Measurements from ENCODE around the gene GCSAML.
"Not testable (repeated sequence)": the region's sequence is repeated elsewhere in the genome, so short reads cannot be mapped to it uniquely, and the experiment has no call there.

The GCSAML gene

DNA sequence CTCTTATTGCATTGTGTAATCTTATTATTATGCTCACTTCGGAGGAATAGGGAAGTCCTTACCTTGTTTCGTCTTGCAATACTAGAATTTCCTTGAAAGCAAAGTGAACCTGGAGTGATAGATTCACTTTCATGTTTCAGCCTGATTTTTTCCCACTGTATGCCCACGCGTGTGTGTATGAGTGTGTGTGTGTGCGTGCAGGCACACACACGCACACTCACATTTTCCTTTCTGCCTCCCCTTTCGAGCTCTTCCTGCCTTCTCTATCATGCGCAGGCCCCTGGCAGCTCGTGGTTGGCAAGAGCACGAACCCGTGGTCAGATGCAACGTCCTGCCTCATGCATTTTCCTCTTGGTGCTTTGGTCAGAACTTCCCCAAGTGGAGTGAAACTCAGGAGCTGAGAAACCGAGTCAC is at the start of gene GCSAML:
Gene GCSAML, plus strand, starts transcription at position 366 of the 414 bp plus-strand sequence. CDS start 58 bp downstream, outside the sequence.
- DNase-seq (ENCODE audit: low spot score): no peak

DNA sequence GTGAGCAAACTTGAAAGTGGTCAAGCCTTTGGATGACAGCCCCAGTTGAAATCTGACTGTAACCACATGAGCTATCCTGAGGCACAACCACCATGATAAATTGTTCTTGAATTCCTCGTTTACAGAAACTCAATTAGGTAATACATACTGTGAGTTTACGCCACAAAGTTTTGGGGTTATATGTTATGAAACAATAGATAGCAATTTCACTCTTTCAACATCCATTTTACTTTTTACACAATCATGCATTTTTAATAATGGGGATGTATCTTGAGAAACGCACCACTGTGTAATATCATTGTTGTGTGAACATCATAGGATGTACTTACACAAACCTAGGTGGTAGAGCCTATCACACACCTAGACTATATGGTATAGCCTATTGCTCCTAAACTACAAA is 48.1 kb upstream of the GCSAML start:
- no peak for DNase-seq (ENCODE audit: low spot score)

DNA sequence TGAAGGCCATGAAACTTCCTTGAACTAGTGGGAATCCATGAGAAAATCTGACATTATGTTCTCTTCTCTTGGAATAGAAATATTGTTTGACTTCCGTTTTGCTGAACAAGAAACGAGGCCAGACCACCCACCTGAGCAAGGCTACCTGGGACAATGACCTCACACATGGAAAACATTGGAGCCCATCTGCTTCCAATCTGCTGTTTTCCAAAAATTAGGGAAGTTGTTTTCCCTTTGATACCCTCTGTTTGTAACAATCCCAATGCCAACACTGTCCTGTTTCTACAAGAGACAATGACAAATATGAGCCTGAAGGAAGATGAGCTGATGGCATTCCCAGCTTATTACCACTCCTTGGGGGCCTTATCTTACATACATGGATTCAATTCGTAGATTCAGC is 42.1 kb upstream of the GCSAML start:
- no peak for DNase-seq (ENCODE audit: low spot score)

DNA sequence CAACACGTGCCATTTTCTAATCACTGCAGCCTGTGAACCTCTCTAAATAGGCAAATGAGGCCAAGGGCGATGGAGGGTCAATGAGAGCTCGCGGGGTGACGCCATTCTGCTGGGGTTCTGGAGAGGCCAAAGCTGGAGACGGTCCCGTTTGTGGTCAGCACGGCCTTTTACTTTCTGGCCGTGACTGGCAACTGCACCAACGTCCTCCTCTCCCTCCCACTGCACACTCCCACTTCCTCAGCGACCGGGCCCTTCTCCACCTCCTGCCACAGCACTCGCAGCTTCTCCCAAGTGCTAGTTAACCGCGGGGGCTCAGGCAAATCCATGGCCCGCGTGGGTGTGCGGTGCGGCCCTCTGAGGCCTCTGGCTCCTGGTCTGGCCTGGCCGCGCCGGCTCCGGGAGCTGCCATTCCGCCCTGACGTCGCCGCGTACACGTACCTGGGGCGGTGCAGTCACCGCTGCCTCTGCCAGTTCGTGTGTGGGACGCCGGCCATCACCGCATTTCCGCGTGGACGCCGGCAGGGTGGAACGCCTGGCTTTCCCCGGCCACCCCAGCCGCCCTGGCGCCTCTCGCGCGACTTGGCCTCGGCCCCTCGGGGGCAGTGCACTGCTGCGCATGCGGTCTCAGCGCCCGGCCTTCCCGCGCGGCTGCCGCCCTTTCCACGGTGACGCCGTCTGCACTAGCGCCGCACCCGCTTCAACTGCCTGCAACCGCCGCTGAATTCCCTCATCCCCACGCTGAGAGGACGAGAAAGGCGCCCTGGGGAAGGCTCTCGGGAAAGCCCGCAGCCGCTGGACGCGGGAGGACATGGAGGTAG is 30.9 kb upstream of the GCSAML start:
- no peak for DNase-seq (ENCODE audit: low spot score)

DNA sequence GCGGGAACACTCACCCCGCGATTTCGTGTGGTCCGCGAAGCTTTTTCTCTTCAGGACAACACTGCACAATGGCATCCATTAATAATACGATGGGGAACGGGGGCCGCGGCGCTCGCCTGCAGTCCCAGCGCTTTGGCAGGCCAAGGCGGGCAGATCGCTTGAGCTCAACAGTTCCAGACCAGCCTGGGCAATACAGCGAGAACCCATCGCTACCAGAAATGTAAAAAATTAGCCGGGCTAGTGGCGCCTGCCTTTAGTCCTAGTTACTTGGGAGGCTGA is 30.4 kb upstream of the GCSAML start:
- no peak for DNase-seq (ENCODE audit: low spot score)

DNA sequence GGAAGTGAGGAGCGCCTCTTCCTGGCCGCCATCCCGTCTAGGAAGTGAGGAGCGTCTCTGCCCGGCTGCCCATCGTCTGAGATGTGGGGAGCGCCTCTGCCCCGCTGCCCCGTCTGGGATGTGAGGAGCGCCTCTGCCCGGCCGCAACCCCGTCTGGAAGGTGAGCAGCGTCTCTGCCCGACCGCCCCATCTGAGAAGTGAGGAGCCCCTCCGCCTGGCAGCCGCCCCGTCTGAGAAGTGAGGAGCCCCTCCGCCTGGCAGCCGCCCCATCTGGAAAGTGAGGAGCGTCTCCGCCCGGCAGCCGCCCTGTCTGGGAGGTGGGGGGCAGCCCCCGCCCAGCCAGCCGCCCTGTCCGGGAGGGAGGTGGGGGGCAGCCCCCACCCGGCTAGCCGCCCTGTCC is 27.0 kb upstream of the GCSAML start:
- not testable (repeated sequence) for DNase-seq (ENCODE audit: low spot score)

DNA sequence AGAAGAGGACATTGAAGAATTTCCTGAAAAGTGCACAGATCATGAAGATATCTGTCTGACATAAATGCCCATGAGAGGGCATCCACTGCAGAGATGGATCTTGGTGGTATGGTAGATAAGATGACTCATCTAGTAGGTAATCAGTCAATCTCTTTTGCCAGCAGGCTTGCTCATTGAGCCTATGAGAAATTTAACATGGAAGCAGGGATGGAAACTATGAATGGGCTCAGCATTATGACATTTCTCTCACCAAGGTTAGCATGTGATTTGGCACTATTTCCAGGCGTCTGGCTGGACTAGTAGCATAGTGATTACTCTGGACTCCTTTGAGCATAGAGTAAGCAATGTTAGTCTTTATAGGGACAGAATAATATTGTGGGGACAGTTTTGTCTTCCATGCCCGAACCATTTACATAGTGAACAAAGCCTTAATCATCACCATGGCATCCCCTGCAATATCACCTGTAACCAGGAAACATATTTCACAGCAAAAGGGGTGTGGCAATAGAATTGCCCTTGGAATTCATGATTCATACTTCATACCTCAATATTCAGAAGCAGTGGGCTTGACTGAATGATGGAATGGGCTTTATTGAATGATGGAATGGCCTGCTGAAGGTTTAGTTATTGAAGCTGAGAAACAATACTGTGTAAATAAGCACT is 20.0 kb upstream of the GCSAML start:
- no peak for DNase-seq (ENCODE audit: low spot score)

DNA sequence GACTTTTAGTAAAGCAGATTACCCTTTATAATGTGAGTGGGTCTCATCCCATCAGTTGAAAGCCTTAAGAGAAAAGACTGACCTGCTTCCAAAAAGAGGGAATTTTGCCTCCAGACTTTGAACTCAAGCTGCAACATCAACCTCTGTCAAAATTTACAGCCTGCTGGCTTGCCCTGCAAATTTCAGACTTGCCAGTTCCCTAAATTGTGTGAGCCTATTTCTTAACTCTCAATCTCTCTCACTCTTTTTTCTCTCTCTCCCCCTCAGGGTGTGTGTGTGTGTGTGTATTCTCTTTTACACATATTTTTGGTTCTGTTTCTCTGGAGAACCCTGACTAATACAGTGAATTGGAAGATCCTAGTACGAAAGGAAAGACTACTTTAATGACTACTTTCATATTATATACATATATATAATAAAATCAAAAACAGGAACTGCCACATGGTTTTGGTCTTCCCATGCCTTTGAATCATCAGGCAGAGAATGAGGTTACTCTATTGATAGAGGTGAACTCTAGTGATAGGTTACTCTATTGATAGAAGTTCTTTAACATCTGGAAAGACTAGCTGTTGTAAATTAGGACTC is 19.1 kb upstream of the GCSAML start:
- no peak for DNase-seq (ENCODE audit: low spot score)

DNA sequence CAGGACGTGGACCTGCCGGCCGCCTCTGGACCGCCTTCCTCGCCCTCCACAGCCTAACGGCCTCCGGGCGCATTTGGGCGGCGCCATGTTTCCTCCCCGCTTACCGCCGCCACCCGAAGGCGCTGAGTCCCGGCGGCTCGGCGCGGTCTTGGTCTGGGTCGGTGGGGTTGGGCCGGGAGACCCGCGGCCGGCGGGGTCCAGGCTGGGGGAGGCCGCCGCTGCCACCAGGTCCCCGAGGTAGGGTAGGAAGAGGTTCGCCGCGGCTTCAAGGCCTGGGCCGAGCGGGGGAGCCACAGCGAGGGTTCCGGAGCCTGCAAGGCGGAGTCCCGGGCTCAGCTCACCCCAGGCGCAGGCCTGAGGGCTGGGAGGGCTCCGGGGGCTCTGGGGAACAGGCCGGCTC is 18.1 kb upstream of the GCSAML start:
- no peak for DNase-seq (ENCODE audit: low spot score)

DNA sequence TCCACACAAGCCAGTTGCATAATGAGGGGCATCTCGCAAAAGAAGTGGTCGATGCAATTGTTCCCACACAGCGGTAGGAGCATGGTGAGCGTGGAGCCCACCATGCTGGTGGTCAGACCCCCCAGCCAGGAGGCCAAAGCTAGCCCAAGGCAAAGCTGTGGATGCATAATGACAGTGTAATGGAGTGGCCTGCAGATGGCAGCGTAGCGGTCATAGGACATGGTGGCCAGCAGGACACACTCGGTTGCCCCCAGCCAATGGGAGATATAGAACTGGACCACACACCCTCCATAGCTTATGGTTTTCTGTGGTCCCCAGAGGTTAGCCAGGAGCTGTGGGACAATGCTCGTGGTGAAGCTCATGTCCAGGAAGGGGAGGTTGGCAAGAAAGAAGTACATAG is 17.0 kb upstream of the GCSAML start:
- DNase-seq (ENCODE audit: low spot score): no peak

DNA sequence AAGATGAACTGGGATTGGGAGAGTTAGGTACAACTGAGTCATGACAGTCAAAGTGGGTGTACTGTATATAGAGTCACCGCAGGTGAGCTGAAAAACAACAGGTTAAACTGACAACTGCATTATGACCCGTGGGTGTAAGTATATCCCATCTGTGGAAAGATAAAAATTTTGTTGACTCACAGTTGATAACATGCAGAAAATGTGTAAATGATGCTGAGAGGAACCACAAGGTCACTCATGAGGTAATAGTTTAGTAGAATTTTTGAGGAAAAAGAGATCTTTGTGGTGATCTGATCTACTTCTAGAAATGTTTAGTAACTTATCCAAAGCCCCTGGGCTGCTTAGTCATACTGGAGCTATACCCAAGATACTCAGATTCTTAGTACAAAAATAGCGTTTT is 13.5 kb upstream of the GCSAML start:
- DNase-seq (ENCODE audit: low spot score): no peak

DNA sequence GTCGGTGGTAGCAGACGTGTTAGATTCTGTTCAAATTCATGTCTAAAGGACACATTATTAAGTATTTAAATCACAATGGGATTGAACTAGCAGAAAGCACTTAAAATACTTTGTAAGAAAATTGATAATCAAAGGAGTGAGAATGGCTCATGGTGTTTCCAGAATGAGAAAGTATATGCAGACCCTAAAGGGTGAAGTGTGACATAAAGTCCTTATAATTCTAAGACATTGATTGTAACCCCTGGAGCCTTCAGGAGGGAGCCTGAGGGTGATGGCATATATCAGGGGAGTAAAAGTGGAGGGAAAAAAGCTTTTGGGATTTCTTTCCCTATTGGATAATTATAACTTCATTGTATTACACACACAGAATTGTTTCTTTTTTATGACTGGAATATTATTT is 12.6 kb upstream of the GCSAML start, which contains the start of gene OR2C3:
Gene OR2C3, minus strand, starts transcription at position 101 of the 400 bp plus-strand sequence. CDS start 3,929 bp downstream, outside the sequence.
- no peak for DNase-seq (ENCODE audit: low spot score)

DNA sequence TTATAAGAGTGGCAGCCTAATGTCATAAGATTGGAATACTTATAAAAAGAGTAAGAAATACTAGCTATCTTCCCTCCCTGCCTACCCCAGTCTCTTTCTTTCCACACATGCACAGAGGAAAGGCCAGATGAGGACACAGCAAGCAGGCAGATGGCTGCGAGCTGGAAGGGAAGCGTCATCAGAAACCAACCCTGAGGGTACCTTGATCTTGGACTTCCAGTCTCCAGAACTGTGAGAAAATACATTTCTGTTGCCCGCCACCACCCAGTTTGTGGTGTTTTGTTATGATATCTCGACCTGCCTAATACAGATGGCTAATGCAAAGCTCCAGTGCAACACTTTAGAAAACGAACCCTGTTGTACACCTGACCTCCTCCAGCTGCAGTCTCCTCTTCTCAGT is 10.4 kb upstream of the GCSAML start:
- DNase-seq (ENCODE audit: low spot score): no peak

DNA sequence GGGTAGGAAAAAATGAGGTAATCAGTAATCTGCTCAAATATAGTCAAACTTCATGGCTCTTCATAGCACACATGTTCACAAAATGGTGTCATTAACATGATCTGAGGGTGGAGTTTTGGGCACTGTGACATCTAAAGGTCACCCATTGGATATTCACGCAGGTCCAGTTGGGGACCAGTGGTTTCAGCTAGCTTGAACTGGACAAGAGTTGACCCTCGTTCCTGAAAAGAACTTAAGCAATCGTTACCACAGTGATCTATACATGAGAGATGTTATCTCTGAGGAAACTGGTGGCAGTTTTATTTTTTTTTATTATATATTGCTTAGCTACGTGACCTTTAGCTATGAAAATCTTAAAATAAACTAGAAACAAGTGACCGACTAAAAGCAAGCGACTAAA is 9.7 kb upstream of the GCSAML start:
- DNase-seq (ENCODE audit: low spot score): no peak

DNA sequence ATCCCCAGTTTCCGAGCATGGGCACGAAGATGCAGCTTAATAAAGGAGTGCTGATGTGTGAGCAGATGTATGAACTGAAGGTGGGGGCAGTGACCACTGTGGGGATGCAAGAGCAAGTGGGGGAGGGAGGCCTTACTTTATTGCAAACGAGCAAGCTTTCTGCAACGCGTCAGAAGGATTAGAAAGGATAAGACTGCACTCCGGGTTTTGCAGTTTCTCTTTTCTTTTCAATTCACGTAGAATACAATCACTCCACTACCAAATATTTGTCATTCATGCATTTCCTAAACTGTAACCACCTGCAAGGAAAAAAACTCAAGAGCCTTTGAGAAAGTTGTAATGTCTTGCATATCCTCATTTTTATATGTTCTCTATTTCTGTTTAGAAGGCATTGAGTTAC is 8.4 kb upstream of the GCSAML start:
- no peak for DNase-seq (ENCODE audit: low spot score)

DNA sequence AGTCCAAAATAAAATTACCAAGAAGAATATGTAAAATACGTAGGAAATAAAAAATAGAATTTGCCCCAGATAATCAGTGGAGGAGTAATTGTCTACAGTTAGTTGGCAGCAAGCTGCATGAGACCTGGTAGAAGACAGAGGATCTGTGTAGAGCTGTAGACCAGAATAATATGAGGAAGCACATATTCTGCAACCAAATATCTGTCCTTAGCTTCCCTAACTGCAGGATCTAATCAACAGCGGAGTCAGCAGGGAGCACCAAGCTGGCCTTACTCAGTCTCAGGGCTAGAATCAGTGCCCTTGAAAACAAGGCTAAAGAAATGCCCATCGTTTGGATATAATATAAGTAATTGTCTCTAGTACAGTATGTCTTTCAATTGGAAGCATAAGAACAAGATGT is 6.1 kb upstream of the GCSAML start:
- DNase-seq (ENCODE audit: low spot score): no peak

DNA sequence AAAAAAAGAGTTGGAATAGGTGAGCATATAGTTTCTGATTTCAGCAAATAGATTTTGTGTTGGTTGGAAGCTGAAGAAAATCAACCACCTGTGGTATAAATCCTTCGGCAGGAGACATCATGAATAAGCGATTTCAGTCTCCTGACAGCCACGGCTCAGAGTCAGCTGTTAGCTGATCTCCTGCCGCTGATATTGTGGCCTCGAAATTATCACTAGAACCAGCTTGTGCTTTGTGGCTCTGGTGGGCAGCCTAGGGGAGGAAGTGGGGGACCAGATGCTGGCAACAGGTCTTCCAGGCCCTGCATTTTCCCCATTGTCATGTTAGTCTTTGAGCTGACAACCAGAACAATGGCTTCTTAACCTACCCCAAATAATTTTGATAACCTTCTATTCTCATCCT is 842 bp upstream of the GCSAML start:
- DNase-seq (ENCODE audit: low spot score): no peak

DNA sequence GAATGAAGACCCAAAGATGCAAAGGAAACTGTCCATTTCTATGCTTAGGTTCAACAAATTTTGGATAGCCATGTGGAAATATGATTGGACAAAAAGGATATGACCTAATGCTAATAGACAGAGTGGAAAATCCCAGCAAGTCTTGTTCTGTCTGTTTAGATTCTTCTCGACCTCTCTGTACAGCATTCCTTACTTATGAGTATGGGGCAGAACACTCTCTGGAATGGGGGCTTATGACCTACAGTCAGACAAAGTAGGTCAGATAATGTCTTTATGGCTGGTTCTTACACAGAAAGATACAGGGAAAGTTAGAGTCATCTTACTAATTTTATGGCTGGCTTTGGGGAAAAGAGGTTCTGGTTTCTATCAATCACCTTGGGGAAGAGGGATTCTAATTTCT is 2.8 kb downstream of the GCSAML start:
- DNase-seq (ENCODE audit: low spot score): no peak

DNA sequence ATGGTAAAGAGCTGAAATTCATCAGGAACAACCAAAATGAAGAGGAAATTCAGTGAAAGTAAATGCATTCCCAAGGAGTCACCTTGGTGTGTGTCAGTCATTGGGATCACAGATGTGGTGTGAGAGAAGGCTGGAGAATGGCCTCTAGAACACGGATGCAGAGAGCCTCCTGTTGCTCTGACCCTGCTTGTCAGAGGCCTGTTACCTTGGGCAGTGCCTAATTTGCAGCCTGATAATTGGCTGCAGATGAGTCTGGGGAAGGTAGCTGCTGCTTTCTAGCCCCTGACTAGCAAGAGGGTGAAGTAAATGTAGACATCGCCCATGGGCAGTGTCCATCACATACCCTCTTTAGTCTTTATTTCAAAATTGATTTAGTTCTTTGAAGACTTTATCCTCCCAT is 3.3 kb downstream of the GCSAML start:
- DNase-seq (ENCODE audit: low spot score): no peak

DNA sequence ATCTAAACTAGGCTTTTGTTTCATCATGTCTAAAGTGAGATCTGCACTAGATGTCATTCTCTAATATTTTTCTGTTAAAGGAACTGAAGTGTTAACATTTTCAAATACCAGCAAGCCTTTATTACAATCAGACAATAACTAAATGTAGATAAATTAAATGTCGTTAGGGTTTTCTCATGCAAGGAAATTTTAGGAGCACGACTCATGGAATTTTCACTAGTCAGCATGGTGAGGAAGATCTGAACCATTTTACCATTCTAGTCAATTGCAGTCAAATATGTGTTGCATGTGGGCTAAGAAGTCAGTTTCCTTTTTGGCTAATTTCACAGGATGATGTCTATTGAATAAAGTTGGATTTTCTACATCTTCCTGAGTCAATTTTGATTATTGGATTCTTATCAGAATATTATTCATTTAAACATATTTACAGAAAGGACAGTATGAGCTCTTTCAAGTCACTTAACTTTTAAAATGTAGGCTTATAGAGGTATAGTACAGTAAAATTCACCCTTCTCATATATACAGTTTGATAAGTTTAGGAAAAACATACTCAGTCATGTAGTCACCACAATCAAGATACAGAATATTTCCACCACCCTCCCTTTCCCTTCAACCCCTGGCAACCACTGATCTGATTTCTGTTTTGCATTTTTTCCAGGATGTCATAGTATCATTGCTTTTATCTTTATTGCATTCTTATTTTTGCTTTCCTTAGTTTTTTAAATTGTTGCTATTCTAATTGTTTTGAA is 9.2 kb downstream of the GCSAML start:
- no peak for DNase-seq (ENCODE audit: low spot score)

DNA sequence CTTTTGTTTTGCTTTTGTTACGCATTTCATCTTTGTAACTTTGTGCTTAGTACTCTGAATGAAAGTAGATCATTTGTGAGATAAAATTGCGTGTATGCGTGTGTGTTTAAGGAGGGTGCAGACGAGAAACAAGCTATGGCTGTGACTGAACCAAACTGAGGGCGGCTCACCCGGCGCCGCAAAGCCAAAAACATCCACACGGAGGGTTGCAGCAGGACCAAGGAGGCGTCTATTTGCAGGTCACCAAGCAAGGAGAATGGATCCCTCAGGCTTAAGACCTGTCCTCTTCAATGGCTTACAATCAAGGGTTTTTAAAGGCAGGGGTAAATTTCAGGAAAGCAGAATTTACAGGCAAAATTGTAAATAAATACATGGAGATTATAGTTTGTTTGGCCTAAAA is 12.8 kb downstream of the GCSAML start:
- DNase-seq (ENCODE audit: low spot score): no peak

DNA sequence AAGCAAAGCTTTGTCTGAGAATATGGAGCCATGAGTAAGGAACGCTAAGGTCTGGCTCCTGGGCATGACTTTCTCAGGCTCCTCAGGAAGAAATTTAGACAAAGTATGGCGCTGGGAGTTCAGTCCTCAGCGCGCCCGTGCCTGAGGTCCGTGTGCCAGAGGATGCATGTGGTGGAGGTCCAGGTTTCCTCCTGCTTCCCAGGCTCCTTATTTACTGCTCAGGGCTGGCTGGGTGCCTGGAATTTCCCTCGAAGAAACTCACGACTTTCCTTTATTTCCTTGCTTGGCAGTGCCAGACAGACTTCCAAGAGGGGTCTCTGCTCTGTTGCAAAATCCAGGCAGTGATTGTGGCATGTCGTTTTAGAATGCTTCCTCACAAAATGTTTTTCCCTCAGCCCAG is 13.3 kb downstream of the GCSAML start:
- no peak for DNase-seq (ENCODE audit: low spot score)

DNA sequence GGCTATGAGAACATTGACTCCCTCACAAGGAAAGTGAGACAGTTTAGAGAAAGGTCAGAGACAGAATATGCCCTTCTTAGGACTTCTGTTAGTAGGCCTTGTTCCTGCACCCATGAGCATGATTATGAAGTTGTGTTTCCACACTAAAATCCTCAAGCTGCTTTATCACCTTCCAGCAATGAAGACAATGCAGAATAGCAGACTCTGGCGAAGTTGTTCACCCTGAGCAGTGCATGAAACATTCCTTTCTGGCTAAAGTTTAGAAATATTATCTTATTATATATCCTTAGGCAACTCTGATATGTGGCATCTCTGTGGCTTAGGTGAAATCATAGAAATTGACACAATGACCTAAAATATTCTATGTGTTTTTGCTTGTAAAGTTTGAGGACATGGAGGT is 25.3 kb downstream of the GCSAML start:
- DNase-seq (ENCODE audit: low spot score): no peak
